IPS-18c (cell line): ENCODE data around the gene SYT7.

Experiments
- H3K4me3 ChIP-seq: 2 replicates; pipeline ENCODE4 v1.7.0; 2013; ENCODE audit warnings: low read depth, mild to moderate bottlenecking, low read length, moderate library complexity; ENCODE audit not compliant: insufficient read depth
- H3K9me3 ChIP-seq: one replicate; pipeline ENCODE4 v1.6.1; 2013; ENCODE audit warnings: mild to moderate bottlenecking, low read length, moderate library complexity; ENCODE audit not compliant: control insufficient read depth, insufficient read depth

SYT7 gene

DNA sequence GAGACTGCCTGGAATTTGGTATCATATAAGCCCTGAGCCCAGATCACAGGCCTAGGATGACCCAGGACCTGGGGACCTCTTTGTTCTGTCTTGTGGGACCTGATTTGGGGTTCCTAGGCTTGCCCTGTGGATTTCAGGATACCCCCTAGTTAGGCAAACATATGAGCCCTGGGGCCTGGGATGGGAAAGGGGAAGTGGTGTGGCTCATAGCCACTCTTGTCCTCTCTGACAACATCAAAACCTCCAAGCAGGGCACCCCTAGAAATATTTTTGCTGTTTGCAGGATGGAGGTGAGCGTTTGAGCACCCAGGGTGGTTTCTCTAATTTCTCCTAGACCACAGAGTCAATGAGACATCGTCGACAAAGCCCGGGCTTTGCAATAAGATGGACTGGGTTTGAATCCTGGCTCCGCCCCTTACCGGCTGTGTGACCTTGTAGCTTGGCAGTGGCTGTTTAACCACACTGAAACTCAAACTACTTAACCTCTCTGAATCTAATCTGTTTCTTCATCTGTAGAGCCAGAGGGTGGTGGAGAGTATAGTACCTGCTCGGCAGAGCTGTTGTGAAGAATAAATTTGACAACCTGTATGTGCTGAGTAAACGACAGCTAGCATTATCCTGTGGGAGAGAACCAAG is 77.6 kb downstream of the SYT7 start:
- no peaks in the 10 kb centered on the region for H3K9me3 ChIP-seq
- H3K4me3 ChIP-seq: no peak overlapping the region

DNA sequence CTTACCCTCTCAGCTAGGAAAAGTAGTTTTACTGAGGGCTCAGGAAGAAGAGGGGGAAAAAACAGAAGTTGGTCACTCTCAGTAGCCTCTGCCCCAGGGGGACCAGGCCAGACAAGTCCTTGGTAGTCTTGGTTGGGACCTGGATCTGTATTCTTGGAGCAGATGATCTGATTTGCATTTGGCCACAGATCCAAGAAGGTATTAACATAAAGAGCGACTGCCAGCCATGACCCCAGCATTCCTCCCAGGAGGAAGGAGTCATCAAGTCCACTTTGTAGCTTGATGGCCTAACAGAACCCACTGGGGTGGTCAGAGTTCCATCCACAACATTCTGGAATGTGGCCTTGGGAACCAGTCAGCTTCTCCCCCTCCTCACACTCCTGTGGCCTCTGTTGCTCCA is 78.4 kb downstream of the SYT7 start:
- no peaks in the 10 kb centered on the region for H3K9me3 ChIP-seq

DNA sequence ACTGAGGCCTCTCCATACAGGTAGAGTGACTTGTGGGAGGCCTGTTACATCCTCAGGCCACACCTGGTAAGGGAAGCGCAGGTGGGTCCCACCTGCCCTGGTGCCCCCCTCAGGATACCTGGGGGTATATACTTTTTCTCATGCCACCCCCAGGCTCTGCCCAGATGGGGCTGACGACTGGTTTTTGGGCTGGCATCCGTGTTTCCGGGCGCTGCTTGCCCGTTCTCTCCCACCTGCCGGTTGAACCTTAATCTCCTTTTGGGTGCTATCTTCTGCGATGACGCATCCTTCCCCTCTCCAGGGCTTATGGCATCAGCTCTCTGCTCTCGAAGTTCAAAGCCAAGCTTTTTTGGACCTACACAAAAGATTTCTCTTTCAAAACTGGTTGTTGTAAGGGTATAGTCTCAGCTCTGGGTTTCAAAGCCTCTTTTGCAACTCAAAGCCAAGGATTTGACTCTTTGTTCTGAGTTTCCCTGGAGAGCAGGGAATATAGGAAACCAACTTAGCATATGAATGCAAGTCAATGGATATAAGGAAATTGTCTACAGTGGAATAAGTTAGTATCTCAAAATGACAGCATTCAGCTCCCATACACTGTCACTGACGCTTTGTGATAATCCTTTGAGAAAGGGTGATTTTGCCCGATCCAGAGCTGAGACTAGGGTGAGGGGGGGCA is 80.9 kb downstream of the SYT7 start:
- no peak overlapping the region for H3K4me3 ChIP-seq
- no peaks in the 10 kb centered on the region for H3K9me3 ChIP-seq

More for the DNA sequence above, 78.4 kb downstream of the SYT7 start:
- no peak overlapping the region for H3K4me3 ChIP-seq

DNA sequence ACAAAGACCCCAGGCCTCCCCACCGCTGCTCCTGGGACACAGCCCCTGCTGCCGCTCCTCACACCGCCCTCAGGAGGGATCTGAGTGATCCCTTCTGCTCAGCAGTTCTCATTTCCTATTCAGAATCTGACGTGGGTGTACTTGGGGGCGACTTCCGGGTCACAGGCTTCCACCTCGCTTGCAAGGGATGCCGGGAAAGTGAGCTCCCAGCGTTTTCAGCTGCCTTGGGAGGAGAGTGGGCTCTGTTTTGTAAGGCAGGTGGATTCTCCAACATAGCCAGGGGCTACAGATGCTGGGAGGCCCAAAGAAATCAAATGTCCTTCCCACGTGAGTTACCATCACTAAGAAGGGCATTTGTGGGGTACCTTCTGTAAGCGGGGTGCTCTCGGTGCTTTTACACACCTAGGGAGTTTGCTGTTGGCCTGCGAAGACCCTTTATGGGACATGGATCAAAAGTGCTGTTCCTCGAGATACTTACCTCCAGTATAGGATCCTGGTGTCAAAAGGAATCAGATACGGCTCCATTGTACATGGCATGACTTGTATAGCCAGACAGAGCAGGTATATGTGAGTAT is 82.0 kb downstream of the SYT7 start:
- Histone ChIP-seq H3K9me3 (no peaks in the 10 kb centered on the region), H3K4me3 (no peak overlapping the region)

DNA sequence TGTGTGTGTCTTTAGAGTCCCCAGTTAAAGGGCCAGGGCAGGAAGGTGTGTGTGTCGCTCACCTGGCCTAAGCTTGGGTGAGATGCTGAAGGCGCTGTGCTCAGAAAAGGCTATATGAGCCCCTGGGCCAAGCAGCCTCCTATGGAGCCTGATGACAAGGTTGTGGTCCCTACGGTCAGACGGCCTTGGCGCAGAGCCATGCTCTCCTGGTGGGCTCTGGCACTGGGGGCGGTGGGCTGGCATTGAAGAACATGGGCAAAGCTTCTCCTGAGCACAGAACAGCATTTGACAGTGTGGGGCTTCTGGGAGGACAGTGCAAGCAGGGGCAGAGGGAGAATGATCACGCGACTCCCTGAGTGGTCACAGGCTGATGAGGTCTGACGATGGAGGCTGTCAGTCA is 83.0 kb downstream of the SYT7 start:
- Histone ChIP-seq H3K9me3 (no peaks in the 10 kb centered on the region), H3K4me3 (no peak overlapping the region)

DNA sequence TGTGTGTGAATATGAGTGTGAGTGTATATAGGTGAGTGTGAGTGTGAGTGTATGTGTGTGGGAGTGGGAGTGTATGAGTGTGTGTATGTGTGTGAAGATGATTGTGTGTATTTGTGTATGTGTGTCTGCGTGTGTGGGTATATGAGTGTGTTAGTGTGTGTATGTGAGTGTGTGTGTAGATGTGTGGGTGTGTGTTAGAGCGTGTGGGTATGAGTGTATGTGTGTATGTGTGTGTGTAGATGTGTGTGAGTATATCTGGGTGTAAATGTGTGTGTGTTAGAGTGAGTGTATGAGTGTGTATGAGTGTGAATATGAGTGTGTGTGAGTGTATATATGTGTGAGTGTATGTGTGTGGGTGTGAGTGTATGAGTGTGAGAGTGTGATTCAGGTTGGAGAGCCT is 83.4 kb downstream of the SYT7 start:
- H3K4me3 ChIP-seq: no peak overlapping the region
- H3K9me3 ChIP-seq: no peaks in the 10 kb centered on the region

DNA sequence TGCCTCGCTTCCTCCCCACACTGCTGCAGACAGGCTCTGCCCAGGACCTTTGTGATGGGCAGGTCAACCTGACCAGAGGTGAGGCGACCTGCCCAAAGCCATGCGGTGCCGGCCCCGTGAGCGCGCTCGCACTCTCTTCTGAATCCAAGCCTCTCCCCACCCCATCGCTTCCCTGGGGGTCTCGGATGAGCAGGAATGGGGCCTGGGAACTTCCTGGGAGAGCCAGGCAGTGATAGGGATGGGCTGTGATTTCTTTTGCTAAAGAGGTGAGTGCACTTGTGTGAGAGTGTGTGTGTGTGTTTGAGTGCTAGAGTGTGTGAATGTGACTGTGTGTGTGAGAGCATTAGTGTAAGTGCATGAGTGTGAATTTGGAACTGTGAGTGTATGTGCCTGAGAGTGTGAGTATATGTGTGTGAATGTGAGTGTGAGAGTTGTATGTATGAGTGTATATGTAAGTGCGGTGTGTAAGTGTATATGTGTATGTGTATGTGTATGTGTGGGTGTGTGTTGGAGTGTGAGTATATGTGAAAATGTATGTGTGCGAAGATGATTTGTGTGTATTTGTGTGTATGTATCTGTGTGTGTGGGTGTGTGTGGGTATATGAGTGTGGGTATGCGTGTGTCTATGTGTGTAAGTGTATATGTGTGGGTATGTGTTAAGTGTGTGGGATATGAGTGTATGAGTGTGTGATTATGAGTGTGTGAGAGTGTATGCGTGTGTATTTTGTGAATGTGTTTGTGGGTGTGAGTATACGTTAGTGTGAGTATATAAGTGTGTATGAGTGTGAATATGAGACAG is 84.1 kb downstream of the SYT7 start:
- no peaks in the 10 kb centered on the region for H3K9me3 ChIP-seq
- H3K4me3 ChIP-seq: no peak overlapping the region

DNA sequence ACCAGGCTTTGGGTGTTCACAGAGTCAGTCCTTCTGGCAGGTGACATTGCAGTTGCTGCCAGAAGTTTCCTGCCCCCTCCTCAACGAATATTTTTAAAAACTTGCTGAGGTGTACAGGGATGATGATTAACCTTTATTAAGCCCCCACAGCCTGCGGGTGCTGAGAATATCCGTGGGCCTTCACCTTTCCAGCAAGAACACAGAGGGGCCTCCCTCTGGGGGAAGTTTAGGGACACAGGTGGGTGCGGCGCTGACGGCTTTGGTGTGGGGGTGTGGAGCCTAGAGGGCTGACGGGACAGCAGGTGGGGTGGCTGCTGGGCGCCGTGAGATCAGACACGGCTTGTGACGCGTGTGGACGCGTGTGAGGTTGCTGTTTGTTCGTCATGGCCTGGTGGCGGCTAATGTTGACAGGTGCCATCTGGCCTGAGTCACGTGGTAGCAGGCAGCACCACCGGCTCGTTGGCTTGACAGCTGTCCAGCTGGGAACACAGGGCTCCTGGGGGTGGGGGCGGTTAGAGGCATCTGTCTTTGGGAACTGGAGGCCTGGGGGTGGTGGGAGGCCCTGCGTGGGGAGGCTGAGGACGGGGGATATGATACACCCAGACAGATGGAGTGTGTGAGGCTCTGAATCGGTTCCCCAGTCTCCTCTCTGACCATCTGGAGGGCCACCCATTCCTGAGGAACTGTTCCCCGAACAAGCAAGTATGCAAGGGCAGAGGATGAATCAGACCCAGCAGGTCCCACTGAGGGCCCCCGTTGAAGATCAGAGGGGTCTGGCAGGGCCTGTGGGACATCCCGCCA is 84.9 kb downstream of the SYT7 start:
- no peaks in the 10 kb centered on the region for H3K9me3 ChIP-seq

DNA sequence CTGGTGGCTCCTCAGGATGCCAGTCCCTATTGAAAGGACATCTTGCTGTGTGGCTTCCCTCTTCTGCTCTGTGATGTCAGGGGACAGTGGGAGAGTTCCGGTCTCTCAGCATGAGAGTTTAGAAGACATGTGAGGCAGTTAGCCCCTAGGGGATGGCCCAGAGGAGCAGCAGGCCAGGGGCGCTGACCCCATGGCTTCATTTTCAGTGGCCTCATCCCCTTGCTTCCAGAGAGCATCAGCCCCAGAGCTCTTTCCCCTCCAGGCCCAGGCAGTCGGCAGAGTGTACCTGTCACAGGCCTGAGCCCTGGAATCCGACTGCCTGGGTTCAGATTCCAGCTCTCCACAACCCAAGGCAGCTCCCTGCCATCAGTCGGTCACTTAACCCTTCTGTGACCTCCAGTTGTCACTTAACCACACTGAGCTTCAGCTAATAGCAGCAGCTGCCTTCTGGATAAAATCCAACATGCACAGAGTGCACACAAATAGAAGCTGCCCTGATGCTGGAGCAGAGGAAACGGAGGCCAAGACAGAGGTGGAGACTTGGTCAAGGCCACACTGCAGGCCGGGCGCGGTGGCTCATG is 86.4 kb downstream of the SYT7 start:
- no peak overlapping the region for H3K4me3 ChIP-seq
- no peaks in the 10 kb centered on the region for H3K9me3 ChIP-seq

More for the DNA sequence above, 84.9 kb downstream of the SYT7 start:
- no peak overlapping the region for H3K4me3 ChIP-seq

DNA sequence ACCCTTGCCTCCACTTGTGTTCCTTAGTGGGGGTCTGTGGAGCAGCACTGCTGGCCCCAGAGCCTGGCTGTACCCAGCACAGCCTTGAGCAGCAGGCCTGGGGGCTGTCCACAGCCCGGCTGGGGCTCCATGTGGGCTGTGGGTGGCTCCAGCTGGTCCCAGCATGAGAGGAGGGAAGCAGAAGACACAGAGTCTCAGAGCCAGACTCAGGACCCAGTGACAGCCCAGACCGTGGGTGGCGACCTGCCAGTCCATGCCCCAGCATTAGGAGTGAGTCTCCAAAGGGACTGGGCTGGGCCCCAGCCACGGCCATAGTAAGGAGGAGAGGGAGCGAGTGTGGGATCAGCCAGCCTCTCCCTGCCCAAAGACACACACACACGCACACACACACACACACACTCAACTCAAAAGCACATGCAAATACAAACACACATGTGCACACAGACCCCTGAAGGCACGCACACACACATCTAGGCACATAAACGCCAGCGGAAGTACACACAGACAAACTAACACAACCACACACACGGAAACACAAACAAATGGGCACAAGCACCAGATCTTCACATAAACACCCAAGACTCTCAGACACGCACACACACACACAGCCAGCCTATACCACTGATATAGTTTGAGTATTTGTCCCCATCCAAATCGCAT is 89.0 kb downstream of the SYT7 start:
- no peaks in the 10 kb centered on the region for H3K9me3 ChIP-seq
- no peak overlapping the region for H3K4me3 ChIP-seq

DNA sequence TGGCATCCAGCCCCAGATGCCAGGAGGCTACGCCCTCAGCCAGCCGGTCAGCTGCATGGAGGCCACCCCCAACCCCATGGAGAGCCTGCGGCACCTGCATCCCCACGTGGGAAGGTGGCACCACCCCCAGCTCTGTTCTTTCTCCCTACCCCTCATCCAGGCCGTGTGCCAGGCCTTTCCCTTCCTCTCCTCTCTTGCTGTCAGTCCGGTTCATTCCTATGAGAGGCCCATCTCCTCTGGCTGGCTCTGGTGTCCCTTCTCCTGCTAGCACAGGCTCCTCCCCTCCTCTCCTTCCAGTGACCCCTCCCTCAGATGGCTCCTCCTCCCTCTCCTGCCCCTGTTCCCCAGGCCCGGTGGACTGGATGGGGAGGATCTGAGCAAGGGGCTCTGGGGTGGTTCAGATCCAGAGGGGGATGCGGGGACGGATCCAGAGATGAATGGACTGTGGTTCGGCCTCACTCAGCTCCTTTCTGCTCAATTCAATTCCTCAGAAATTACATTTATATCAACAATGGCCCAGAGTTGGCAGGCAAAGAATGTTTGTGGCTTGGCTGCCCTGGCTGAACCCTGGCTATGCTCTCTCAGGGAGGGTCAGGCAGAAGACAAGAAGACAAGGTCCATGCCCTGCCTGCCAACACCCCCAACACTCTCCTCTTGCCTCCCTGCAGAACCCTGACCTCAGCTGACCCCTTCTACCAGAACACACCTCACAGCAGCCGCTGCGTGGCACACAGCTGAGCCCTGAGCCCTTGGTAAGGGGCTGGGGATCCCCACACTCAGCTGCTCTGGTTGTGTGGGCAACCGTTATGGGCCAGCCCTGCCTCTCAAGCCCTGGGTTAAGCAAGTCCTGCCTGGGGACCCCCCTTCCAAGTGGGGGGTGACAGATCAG is 90.8 kb downstream of the SYT7 start:
- H3K9me3 ChIP-seq: peaks cover under 1% of the 10 kb centered on the region
- no peak overlapping the region for H3K4me3 ChIP-seq

DNA sequence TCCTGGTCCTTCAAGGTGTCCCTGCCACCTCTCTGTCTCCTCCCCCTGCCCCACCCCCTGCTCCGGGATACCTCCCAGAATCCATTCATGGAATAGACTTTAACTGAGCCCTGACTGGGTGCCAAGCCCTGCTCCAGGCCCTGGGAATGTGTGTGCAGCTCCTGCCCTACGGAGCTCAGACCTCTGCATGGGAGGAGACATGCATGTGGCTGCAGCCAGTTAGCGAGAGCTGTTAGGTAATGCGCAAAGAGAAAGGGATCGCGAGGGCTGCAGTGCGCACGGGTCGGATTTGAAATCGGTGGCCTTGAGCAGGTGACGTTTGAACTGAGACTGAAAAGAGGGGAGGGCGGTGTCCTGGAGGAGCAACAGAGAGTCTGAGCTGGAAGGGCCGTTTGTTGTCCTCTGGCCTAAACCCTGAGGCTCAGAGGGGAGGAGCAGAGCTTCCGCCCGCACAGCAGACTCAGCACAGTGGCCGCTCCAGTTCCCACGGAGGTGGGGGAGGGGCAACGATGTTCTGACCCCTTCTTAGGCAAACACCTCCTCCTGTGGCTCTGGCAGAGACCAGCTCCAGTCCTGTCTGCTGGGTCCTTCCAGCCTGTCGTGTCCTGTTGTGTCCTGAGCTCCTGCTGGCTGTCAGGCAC is 92.1 kb downstream of the SYT7 start:
- Histone ChIP-seq H3K4me3 (no peak overlapping the region), H3K9me3 (peaks cover 2% of the 10 kb centered on the region)

DNA sequence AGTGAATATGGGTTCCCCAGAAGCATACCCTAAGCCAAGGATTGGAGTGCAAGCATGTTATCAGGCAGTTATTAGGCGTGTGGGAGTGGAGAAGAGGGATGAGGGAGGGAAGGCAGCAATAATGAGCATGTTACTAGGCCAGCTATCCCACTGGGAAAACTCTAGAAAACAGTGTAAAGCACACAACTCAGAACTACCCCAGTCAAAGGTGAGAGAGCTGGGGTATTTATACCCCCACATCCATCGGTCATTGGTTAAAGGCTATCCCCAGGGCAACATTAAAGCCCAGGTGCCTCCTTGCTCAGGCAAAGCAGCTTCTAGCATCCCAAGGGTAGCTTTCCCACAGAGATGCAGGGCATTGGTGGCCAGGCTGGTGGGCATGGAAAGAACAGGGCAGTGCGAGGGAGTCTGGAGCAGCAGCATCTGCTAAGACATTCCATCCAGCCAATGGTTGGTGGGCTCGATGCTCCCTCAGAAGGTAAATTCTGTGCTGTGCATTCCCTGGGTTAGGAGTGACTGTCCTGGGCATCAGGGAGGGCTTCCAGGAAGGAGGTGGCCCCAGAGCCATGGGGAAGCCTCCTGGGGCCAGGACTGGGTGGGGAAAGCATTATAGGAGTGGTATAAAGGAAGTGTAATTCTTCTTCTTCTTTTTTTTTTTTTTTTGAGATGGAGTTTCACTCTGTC is 93.4 kb downstream of the SYT7 start:
- H3K4me3 ChIP-seq: no peak overlapping the region
- peaks cover 2% of the 10 kb centered on the region for H3K9me3 ChIP-seq

DNA sequence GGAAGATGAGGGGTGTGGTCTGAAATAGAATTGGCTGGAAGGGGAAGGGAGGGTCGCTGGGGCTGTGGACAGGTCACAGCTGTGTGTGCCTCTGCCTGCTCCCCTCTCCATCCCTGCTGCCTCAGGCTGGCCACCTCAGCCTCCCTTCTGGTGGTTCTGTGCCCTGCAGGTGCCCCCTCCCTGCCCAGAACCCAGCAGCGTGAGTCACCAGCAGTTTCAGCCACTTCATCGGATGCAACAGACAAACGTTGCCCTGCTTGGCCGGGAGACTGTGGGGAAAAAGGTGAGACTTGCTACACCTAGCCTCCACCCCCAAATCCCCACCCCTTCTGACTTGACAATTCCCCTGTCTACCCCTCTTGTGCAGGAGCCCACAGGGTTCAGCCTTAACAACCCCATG is 94.1 kb downstream of the SYT7 start:
- Histone ChIP-seq H3K9me3 (peaks cover 2% of the 10 kb centered on the region), H3K4me3 (no peak overlapping the region)
